Liver (tissue), 9 donors: ENCODE results near the gene STK24. TPM values are rescaled to one million over a fixed set of nuclear protein-coding genes. Genes with fewer than 3 reads are reported as not detected.

Source experiments
- DNase-seq: peaks from one replicate; pipeline ENCODE4 v3.0.0-alpha.2; 2017; ENCODE audit warnings: low spot score
- H3K27ac ChIP-seq, 2 donors: one replicate each; pipeline ENCODE4 v1.7.0; 2013; ENCODE audit warnings: inconsistent platforms in 2 of 2, low read length in 2 of 2, control low read depth in 1 of 2, low read depth in 1 of 2, mild to moderate bottlenecking in 1 of 2
- H3K27me3 ChIP-seq, 4 donors: one replicate each; pipeline versions ENCODE4 v1.6.1 to v1.7.0; 2013; ENCODE audit warnings: low read length in 3 of 4, inconsistent platforms in 1 of 4, mild to moderate bottlenecking in 1 of 4, moderate library complexity in 1 of 4; ENCODE audit not compliant: control insufficient read depth in 4 of 4, insufficient read depth in 4 of 4
- H3K36me3 ChIP-seq, 4 donors: one replicate each; pipeline versions ENCODE4 v1.6.1 to v1.7.0; 2013; ENCODE audit warnings: low read length in 3 of 4, mild to moderate bottlenecking in 3 of 4, low read depth in 1 of 4, moderate library complexity in 1 of 4; ENCODE audit not compliant: control insufficient read depth in 4 of 4, insufficient read depth in 3 of 4
- H3K4me1 ChIP-seq, 4 donors: one replicate each; pipeline versions ENCODE4 v1.6.1 to v1.7.0; 2013; ENCODE audit warnings: low read length in 3 of 4, mild to moderate bottlenecking in 3 of 4, moderate library complexity in 1 of 4; ENCODE audit not compliant: control insufficient read depth in 4 of 4, insufficient read depth in 4 of 4
- H3K4me3 ChIP-seq, 3 donors: one replicate each; pipeline versions ENCODE4 v1.6.1 to v1.7.0; 2013; ENCODE audit warnings: low read length in 3 of 3, control low read depth in 1 of 3, low read depth in 1 of 3, mild to moderate bottlenecking in 1 of 3
- H3K9ac ChIP-seq, 2 donors: one replicate each; pipeline ENCODE4 v1.7.0; 2013; ENCODE audit warnings: low read length in 2 of 2, mild to moderate bottlenecking in 2 of 2, moderate library complexity in 2 of 2, control low read depth in 1 of 2, low read depth in 1 of 2
- H3K9me3 ChIP-seq, 4 donors: one replicate each; pipeline versions ENCODE4 v1.6.1 to v1.7.0; 2013; ENCODE audit warnings: low read length in 3 of 4; ENCODE audit not compliant: control insufficient read depth in 4 of 4
- ATF3 ChIP-seq: IDR thresholded peaks from 2 replicates; pipeline ENCODE4 v1.6.1; 2016; ENCODE audit warnings: antibody characterized with exemption
- CTCF ChIP-seq: fragments of 150-350 bp; IDR thresholded peaks from 2 replicates; pipeline ENCODE4 v1.5.1; 2017; ENCODE audit warnings: improper control_type of control experiment, low read depth, low read length; ENCODE audit not compliant: missing input control
- EGR1 ChIP-seq, 2 donors: IDR thresholded peaks; 2 replicates each; pipeline ENCODE4 v1.6.1; 2016 to 2018; ENCODE audit warnings: antibody characterized with exemption in 2 of 2, low read depth in 2 of 2
- FOXA2 ChIP-seq: IDR thresholded peaks from 2 replicates; pipeline ENCODE4 v1.6.1; 2016; ENCODE audit warnings: antibody characterized with exemption
- GABPA ChIP-seq, 2 donors: IDR thresholded peaks in 1 of 2; conservative IDR thresholded peaks in 1 of 2; 2 replicates each; pipeline ENCODE4 v1.6.1; 2016; ENCODE audit warnings: antibody characterized with exemption in 2 of 2, mild to moderate bottlenecking in 1 of 2, moderate library complexity in 1 of 2
- HNF4A ChIP-seq, 2 donors: conservative IDR thresholded peaks; 2 replicates each; pipeline ENCODE4 v1.6.1; 2016; ENCODE audit warnings: antibody characterized with exemption in 2 of 2, mild to moderate bottlenecking in 2 of 2
- HNF4G ChIP-seq: IDR thresholded peaks from 2 replicates; pipeline ENCODE4 v1.6.1; 2016; ENCODE audit warnings: antibody characterized with exemption
- NR2F2 ChIP-seq: IDR thresholded peaks from 2 replicates; pipeline ENCODE4 v1.6.1; 2016; ENCODE audit warnings: antibody characterized with exemption
- RAD21 ChIP-seq, 2 donors: IDR thresholded peaks; 2 replicates each; pipeline ENCODE4 v1.6.1; 2016; ENCODE audit warnings: antibody characterized with exemption in 2 of 2, mild to moderate bottlenecking in 2 of 2
- REST ChIP-seq: IDR thresholded peaks from 2 replicates; pipeline ENCODE4 v1.6.1; 2016; ENCODE audit warnings: antibody characterized with exemption, mild to moderate bottlenecking
- RXRA ChIP-seq, 2 donors: IDR thresholded peaks; 2 replicates each; pipeline ENCODE4 v1.6.1; 2017 to 2018; ENCODE audit warnings: antibody characterized with exemption in 2 of 2, mild to moderate bottlenecking in 1 of 2
- SP1 ChIP-seq: IDR thresholded peaks from 2 replicates; pipeline ENCODE4 v1.6.1; 2018; ENCODE audit warnings: antibody characterized with exemption, mild to moderate bottlenecking
- TAF1 ChIP-seq: conservative IDR thresholded peaks from 2 replicates; pipeline ENCODE4 v1.6.1; 2016; ENCODE audit warnings: antibody characterized with exemption, mild to moderate bottlenecking
- WGBS: extraction: QIAGEN DNeasy Blood & Tissue Kit; methylation state at CpG from one replicate; pipeline ENCODE4 v1.1.7; 2013; 5-methylcytosine and 5-hydroxymethylcytosine counted together
- polyA plus RNA-seq, 2 donors: library from polyadenylated mRNA; stranded (reverse) in 1 of 2; unstranded in 1 of 2; fragments of 200-250 nt in 1 of 2; fragments of >200 nt in 1 of 2; fragmentation: Nextera tagmentation in 1 of 2; extraction: Ambion mirVana in 1 of 2; gene quantifications; one replicate each; pipeline versions ENCODE4 v1.2.1 to v1.2.3, GENCODE V29; 2013 to 2015
- total RNA-seq, 2 donors: library from RNA; depleted of rRNA; stranded (reverse); fragments of >200 nt; gene quantifications; one replicate each; pipeline ENCODE4 v1.2.3, GENCODE V29; 2014
- donor health status: healthy.
- donor health status: healthy.
- donor health status: healthy.
- donor health status: healthy.
- donor health status: healthy.

STK24 gene
- total and polyA plus RNA-seq, 4 donors, result 6.4 to 43.3 (median 14.9) TPM

- H3K9me3 ChIP-seq, result no peaks in the 10 kb centered on the region
- peaks cover 13 to 73% (median 22%) of the 10 kb centered on the region in 4 donors for H3K36me3 ChIP-seq
- 95% methylated on average over 27 of the region's 27 CpGs for WGBS
- no peaks in the 10 kb centered on the region for H3K27me3 ChIP-seq
- H3K9ac ChIP-seq, result no peak overlapping the region
- TF ChIP-seq HNF4G, result no peak
- no peak for TF ChIP-seq RAD21 (IDR thresholded peaks at IDR 0.05)
- TF ChIP-seq CTCF, result no peak
- TF ChIP-seq NR2F2, result no peak
- no peak for TF ChIP-seq SP1
- no peak for TF ChIP-seq EGR1 (IDR thresholded peaks at IDR 0.05; ENCODE audit: low read depth in 2 of 2)
- no peak for TF ChIP-seq HNF4A (conservative IDR thresholded peaks at IDR 0.05)
- no peak for TF ChIP-seq GABPA (IDR thresholded peaks at IDR 0.05 in 1 of 2, conservative IDR thresholded peaks at IDR 0.05 in 1 of 2)
- no peak for TF ChIP-seq ATF3
- TF ChIP-seq REST, result no peak
- TF ChIP-seq RXRA (IDR thresholded peaks at IDR 0.05), result no peak
- no peak for TF ChIP-seq TAF1
- DNase-seq, result no peak
- no peak overlapping the region for H3K27ac ChIP-seq
- no peaks in the 10 kb centered on the region for H3K4me1 ChIP-seq
- H3K4me3 ChIP-seq, result no peak overlapping the region
Observed at GRCh38 chr13:98438246-98439125, 138.4 kb downstream of the STK24 start.

- Histone ChIP-seq H3K36me3 (peaks cover 11 to 61% (median 21%) of the 10 kb centered on the region in 4 donors), H3K9ac (no peak overlapping the region), H3K4me1 (no peaks in the 10 kb centered on the region), H3K27me3 (no peaks in the 10 kb centered on the region), H3K27ac (no peak overlapping the region), H3K4me3 (no peak overlapping the region), H3K9me3 (no peaks in the 10 kb centered on the region)
- no peak for DNase-seq
- TF ChIP-seq REST (no peak), EGR1 (IDR thresholded peaks at IDR 0.05; ENCODE audit: low read depth in 2 of 2) (no peak), FOXA2 (no peak)
- 84% methylated on average over 12 of the region's 12 CpGs for WGBS
Observed at GRCh38 chr13:98436233-98436910, 140.5 kb downstream of the STK24 start.
